ENCODE measurements around the gene PLA2G3. TPM values are rescaled to one million over a fixed set of nuclear protein-coding genes. Genes with fewer than 3 reads are reported as not detected.
A peak's percentile ranks its signal among the peaks of the same experiment; 100 is the strongest.

PLA2G3 gene
- total RNA-seq, 1 donor from 2014 or later, result not detected

DNA sequence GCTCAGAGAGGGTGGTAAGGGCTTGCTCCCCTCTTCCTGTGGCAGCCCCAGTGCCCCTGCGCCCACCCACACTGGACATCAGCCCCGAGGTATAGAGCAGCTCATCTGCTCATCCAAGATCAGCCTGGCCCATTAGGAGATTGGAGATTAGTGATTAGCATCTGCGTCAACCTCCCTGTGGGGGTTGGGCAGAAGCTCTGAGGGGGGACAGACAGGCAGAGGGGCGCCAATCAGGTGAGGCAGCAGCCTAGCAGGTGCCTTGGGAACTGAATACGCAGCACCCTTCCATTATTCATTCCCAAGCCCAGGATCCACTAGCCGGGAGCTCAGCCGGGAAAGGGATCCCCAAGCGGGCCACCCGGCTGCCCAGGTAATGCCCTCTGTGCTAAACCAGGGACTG, 48.1 kb downstream of the PLA2G3 start:
- DNase-seq (ENCODE audit: low spot score), result no peak
- intact Hi-C loops (cut with DNase I), result no loop called here

DNA sequence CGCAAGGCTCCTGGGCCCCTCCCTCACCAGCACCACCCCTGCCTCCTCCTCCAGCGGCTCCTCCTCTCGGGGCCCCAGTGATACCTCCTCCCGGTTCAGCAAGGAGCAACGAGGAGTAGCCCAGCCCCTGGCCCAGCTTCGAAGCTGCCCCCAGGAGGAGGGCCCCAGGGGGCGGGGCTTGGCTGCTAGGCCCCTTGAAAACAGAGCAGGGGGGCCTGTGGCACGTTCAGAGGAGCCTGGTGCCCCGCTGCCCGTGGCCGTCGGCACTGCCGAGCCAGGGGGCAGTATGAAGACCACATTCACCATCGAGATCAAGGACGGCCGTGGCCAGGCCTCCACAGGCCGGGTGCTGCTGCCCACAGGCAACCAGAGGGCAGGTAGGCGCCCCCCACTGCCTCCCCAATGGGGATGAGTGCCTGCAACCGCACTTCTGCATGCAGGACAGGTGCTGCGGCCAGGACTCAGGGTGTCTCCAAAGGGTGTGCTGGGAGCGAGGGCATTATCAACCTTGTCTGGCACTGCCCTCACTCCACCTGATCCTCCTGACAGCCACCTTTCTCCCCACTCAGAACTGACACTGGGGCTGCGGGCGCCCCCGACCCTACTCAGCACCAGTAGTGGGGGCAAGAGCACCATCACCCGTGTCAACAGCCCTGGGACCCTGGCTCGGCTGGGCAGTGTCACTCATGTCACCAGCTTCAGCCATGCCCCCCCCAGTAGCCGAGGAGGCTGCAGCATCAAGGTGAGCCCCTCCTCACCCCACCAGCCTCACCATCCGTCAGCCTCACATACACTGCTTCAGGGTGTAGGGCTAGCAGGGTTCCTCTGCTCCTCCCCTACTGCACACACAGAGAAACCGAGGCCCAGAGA, 49.0 kb downstream of the PLA2G3 start:
- intact Hi-C loops (cut with DNase I), result no loop called here
- DNase-seq (ENCODE audit: low spot score), result no peak

DNA sequence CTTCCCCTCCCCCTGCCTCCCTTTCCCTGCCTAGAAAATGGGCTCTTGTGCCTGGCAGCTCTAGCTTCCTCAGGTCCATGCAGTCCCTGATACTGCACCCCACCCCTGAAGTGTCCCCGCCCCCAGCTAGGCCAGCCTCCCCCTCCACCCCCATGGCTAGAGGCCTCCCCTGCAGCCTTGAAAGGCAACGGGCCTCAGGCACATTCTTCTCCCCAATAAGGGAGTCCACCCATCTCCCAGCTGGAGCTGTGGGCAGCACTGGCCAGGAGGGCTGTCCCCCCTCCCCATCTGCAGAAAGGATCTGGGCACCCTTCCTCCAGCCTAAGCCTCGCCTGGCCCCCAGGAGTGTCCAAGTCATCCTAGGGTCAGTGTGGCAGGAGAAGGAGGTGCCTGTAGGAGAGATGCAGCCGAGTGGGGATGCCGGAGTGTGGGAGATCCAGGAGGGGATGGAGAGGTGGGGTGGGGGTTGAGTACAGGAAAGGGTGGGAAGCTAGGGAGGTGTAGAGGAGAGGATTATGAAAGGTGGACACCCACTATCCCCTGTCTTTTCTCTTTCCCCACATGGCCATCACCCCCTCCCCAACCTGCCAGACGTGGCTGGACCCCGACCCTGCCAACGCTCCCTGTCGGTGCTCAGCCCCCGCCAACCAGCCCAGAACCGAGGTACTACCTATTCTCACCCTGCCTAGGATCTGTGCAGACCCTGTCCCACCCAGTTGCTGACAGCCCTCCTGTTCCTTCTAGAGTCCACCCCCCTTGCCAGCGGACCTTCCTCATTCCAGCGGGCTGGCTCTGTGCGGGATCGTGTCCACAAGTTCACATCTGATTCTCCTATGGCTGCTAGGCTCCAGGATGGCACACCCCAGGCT, 49.9 kb downstream of the PLA2G3 start:
- no peak for DNase-seq (ENCODE audit: low spot score)
- intact Hi-C loops (cut with DNase I), result no loop called here

DNA sequence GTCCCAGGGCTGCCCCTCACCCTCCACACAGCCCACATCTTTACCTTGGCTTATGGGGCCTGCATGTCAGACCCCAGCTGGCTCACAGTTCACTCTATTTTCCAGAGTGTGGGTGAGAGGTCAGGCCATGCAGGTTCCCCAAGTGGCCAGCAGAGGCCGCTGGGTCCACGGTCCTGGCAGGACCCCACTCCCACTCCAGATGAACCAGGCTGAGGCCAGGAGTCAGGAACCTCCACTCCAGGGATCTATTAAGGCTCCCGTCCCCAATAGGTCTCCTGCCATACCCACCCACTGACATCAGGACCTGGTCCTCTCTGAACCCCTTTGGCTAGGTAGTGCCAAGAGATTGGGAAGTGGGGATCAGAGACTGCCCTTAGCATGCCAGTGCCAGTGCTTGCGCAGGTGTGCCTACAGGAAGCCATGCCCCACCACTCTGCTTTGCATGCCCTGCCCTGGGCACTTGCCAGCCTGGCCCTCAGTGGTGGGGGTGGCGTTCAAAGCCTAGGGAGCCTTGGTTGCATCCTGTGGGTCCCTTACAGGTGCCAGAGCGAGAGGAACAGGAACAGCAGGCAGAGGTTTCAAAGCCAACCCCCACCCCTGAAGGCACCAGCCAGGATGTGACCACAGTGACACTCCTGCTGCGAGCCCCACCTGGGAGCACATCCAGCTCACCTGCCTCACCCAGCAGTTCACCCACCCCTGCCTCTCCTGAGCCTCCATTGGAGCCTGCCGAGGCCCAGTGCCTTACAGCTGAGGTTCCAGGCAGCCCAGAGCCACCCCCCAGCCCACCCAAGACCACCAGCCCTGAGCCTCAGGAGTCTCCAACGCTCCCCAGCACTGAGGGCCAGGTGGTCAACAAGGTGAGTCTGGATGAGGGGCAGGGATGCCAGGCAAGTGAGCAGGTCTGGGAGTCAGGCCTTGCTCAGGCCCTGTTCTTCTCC, 50.9 kb downstream of the PLA2G3 start:
- no peak for DNase-seq (ENCODE audit: low spot score)

DNA sequence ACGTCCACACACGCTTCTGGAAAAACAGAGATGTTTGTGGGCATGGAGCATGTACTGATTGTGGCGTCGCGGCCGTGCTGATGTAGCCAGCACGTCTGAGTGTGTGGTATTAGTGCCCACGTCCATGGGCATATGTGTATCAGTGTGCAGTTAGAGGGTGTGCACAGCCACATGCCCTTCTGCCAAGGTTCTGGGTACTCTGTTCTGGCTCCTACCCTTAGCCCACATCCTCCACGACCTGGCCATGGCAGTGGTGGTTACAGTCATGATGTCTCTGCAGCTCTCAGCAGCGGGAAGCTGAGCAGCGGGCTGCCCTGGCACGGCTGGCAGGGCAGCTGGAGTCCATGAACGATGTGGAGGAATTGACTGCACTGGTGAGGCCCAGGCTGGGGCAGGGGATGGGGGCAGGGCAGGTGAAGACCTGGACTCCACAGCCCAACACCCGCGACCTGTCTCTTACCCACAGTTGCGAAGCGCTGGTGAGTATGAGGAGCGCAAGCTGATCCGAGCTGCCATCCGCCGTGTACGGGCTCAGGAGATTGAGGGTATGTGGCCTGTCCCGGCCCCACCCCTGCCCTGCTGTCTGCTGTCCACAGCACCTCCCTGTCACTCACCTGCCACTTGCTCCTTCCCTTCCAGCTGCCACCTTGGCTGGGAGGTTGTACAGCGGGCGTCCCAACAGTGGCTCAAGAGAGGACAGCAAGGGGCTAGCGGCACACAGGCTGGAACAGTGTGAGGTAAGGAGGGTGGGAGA, 51.9 kb downstream of the PLA2G3 start:
- intact Hi-C loops (cut with DNase I), result loop anchor here (2.0 to 10.0 kb wide), 3 partner anchors 60 to 324 kb away; partner anchors contain the start of gene LIMK2
- no peak for DNase-seq (ENCODE audit: low spot score)

More for the DNA sequence above, 50.9 kb downstream of the PLA2G3 start:
- intact Hi-C loops (cut with DNase I), result loop anchor here (2.0 to 10.0 kb wide), 3 partner anchors 59 to 325 kb away; partner anchors contain the start of gene LIMK2

DNA sequence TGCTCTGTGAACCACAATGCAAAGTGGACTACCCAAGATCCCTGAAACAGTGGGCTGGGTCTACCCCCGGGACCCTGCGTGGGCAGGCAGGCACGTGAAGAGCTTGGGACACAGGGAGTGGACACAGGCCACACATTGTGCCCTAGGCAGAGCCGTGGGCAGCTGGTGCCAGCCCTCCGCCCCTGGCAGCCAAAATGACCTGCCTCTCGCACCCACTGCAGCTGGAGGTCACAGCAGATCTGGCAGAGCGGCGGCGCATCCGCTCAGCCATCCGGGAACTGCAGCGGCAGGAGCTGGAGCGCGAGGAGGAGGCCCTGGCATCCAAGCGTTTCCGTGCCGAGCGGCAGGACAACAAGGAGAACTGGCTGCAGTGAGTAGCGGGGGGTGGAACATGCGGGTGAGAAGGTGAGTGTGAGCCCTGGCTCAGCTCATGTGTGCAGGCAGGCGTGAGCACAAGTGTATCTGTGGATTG, 52.5 kb downstream of the PLA2G3 start:
- intact Hi-C loops (cut with DNase I), result loop anchor here (2.0 to 10.0 kb wide), 3 partner anchors 61 to 323 kb away; partner anchors contain the start of gene LIMK2

DNA sequence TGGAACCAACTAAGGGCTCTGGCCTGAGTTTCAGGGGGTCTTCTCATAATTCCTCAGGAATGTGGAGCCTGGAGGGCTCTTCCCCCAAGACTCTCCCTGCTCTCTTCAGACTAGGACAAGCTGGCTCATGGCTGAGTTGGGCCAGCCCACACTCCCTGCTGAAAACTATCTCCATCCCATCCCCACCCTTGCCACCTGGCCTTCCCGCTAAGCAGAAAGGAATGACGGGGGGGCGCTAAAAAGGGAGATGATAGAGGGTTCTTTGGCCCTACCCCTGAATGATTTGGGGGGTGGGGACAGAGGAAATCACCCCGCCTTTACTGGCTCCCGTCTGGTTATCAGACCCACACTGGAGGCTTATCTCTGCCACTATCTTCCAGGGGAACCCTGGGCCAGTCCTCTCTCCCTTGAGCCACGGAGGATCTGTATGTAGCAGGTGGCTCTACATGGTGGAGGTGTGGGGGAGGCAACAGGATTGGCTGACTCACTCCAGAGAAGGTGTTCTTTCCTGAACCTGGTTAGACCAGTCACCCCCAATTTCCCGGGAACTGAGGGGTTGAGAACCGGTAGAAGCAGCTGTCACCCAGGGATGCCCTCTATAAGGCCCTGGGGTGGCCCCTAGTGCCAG, 53.5 kb downstream of the PLA2G3 start:
- no peak for DNase-seq (ENCODE audit: low spot score)
- intact Hi-C loops (cut with DNase I), result loop anchor here (1.0 to 10.0 kb wide), 3 partner anchors 125 to 322 kb away; partner anchors contain the start of gene LIMK2

More for the DNA sequence above, 52.5 kb downstream of the PLA2G3 start:
- no peak for DNase-seq (ENCODE audit: low spot score)

DNA sequence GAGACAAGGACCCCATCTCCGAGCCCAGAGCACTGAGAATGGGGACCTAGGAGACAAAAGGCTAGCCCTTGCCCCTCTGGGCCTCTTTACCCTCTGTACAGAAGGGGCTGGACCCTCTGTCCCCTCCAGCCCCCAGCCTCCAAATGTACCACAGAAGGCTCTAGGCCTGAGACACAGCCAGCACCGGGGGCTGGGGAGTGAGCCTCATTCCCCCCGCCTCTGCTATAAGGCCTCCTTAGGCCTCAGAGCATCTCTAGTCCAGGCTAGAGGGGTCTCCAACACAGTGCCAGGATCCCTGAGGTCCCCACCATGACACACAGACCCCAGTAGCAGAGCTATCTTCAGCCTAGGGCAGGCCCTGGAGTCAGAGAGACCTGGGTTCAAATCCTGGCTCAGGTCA, 54.4 kb downstream of the PLA2G3 start:
- no peak for DNase-seq (ENCODE audit: low spot score)
- intact Hi-C loops (cut with DNase I), result loop anchor here (1.0 to 10.0 kb wide), 4 partner anchors 39 to 321 kb away; partner anchors contain the start of gene LIMK2

DNA sequence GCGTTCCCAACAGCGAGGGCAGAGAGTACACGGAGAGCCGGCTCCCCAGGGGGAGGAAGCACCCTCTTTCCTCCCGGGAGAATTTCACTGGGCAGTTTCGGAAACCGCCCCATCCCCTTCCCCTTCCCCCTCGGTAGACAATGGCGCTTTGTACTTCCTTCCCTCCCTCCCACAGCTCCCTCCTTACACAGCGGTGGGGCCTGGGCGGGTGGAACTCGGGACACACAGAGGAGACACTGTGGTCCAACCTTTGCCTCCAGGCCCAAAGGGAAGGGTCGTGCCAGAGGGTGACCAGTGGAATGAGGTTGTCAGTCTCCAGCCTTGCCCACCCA, 54.8 kb downstream of the PLA2G3 start:
- intact Hi-C loops (cut with DNase I), result loop anchor here (2.0 to 10.0 kb wide), 3 partner anchors 39 to 321 kb away; partner anchors contain the start of gene LIMK2
- no peak for DNase-seq (ENCODE audit: low spot score)

DNA sequence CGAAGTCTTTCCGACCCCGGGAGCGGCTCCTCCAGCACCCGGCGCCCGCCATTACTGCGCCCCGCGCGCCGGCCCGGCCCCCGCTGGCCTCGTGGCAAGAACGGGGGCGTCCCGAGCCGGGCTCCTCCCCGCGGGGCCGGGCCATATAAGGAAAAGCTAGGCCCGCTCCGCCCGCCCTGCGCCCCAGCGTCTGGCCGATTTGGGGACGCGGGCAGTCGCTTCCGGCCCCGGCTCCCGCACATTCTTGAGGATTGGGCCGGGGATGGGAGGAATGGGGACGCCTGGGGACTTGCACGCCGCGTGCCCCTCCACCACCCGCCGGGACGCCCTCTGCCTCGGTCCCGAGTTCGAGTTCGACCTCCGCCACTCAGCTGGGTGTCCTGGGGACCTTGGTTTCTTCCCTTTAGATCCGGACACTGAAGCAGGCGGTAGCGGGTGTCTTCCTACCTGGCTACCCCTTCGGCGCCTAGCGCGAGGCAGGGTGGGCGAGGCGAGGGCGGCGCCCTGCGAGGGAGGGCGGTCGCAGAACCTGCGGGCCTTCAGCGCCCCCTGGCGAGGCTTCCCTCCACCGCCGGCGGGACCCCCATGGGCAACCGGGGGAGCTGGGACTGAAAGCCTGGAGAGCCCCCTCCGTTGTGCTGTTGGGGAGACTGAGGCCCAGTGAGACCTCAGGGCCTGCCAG, 55.4 kb downstream of the PLA2G3 start:
- intact Hi-C loops (cut with DNase I), result loop anchor here (2.0 to 10.0 kb wide), 3 partner anchors 38 to 320 kb away; partner anchors contain the start of gene LIMK2
- peak; percentile 93 for DNase-seq (ENCODE audit: low spot score)

Small RNA genes lying within 50 kb of the gene (microRNA-seq; reads per million reads assigned to microRNA genes)
- gene MIR3928, result 3.6 reads per million

Other genes with a start within 250 kb of the PLA2G3 start
- 20.6 TPM for gene MORC2, start 171.7 kb downstream of the PLA2G3 start, total RNA-seq
- gene TUG1, start 171.2 kb downstream of the PLA2G3 start, total RNA-seq, result 52.6 TPM
- 128 TPM for gene SMTN, start 59.2 kb downstream of the PLA2G3 start, total RNA-seq
- 77.7 TPM for gene SELENOM, start 32.9 kb downstream of the PLA2G3 start, total RNA-seq
- 13.8 TPM for gene INPP5J, start 17.5 kb downstream of the PLA2G3 start, total RNA-seq
- 21.3 TPM for gene RNF185, start 19.7 kb upstream of the PLA2G3 start, total RNA-seq
- 13.1 TPM for gene LIMK2, start 71.8 kb upstream of the PLA2G3 start, total RNA-seq
- 10.5 TPM for gene PIK3IP1, start 152.0 kb upstream of the PLA2G3 start, total RNA-seq
- 11.9 TPM for gene PATZ1, start 205.8 kb upstream of the PLA2G3 start, total RNA-seq